ENCODE measurements around the gene WDR75.

The WDR75 gene

GRCh38 chr2:189517847-189518535 is 76.7 kb downstream of the WDR75 start:
- POLR2A ChIA-PET, result no interaction called here

GRCh38 chr2:189519631-189520387 is 78.5 kb downstream of the WDR75 start:
- ChIA-PET POLR2A (no interaction called here), CTCF (no interaction called here)
- TF ChIP-seq ELF4 (IDR thresholded peaks at IDR 0.05) (no peak), L3MBTL2 (conservative IDR thresholded peaks at IDR 0.05) (no peak), FOXA1 (IDR thresholded peaks at IDR 0.05) (no peak), NFRKB (IDR thresholded peaks at IDR 0.05) (no peak), FOXM1 (IDR thresholded peaks at IDR 0.05; ENCODE audit: borderline replicate concordance) (no peak), SUZ12 (IDR thresholded peaks at IDR 0.05) (no peak), TARDBP (IDR thresholded peaks at IDR 0.05) (no peak), ZNF384 (IDR thresholded peaks at IDR 0.05) (no peak), BHLHE40 (IDR thresholded peaks at IDR 0.05; ENCODE audit: borderline replicate concordance) (no peak), SP1 (IDR thresholded peaks at IDR 0.05) (no peak), LEF1 (IDR thresholded peaks at IDR 0.05; ENCODE audit: borderline replicate concordance) (no peak), FOXK2 (IDR thresholded peaks at IDR 0.05) (no peak), CTBP1 (IDR thresholded peaks at IDR 0.05; ENCODE audit: borderline replicate concordance) (no peak), PKNOX1 (IDR thresholded peaks at IDR 0.05) (no peak), HDGF (IDR thresholded peaks at IDR 0.05; ENCODE audit: borderline replicate concordance) (no peak), ARNT (IDR thresholded peaks at IDR 0.05) (no peak)
- DNase-seq (ENCODE audit: extremely low spot score), result no peak

More at GRCh38 chr2:189517847-189518535, 76.7 kb downstream of the WDR75 start:
- TF ChIP-seq BHLHE40 (IDR thresholded peaks at IDR 0.05; ENCODE audit: borderline replicate concordance) (no peak), L3MBTL2 (conservative IDR thresholded peaks at IDR 0.05) (no peak), CTBP1 (IDR thresholded peaks at IDR 0.05; ENCODE audit: borderline replicate concordance) (no peak), TARDBP (IDR thresholded peaks at IDR 0.05) (no peak)
- no peak for DNase-seq (ENCODE audit: extremely low spot score)
- CTCF ChIA-PET, result no interaction called here

GRCh38 chr2:189521699-189522434 is 80.6 kb downstream of the WDR75 start:
- no peak for TF ChIP-seq TARDBP (IDR thresholded peaks at IDR 0.05)
- TF ChIP-seq HDGF (IDR thresholded peaks at IDR 0.05; ENCODE audit: borderline replicate concordance), result no peak
- no peak for TF ChIP-seq SP1 (IDR thresholded peaks at IDR 0.05)
- no peak for TF ChIP-seq ELF4 (IDR thresholded peaks at IDR 0.05)
- TF ChIP-seq CTBP1 (IDR thresholded peaks at IDR 0.05; ENCODE audit: borderline replicate concordance), result no peak
- no peak for TF ChIP-seq PKNOX1 (IDR thresholded peaks at IDR 0.05)
- no peak for TF ChIP-seq NFRKB (IDR thresholded peaks at IDR 0.05)
- TF ChIP-seq L3MBTL2 (conservative IDR thresholded peaks at IDR 0.05), result no peak
- no peak for TF ChIP-seq BHLHE40 (IDR thresholded peaks at IDR 0.05; ENCODE audit: borderline replicate concordance)
- no peak for TF ChIP-seq SUZ12 (IDR thresholded peaks at IDR 0.05)
- no peak for TF ChIP-seq LEF1 (IDR thresholded peaks at IDR 0.05; ENCODE audit: borderline replicate concordance)
- TF ChIP-seq FOXM1 (IDR thresholded peaks at IDR 0.05; ENCODE audit: borderline replicate concordance), result no peak
- no peak for TF ChIP-seq ZNF384 (IDR thresholded peaks at IDR 0.05)
- no peak for DNase-seq (ENCODE audit: extremely low spot score)
- CTCF ChIA-PET, result no interaction called here
- POLR2A ChIA-PET, result no interaction called here

- DNase-seq (ENCODE audit: extremely low spot score), result no peak
- CTCF ChIA-PET, result no interaction called here
- POLR2A ChIA-PET, result no interaction called here
- no peak for TF ChIP-seq ELF4 (IDR thresholded peaks at IDR 0.05)
- TF ChIP-seq TARDBP (IDR thresholded peaks at IDR 0.05), result no peak
- no peak for TF ChIP-seq FOXK2 (IDR thresholded peaks at IDR 0.05)
- no peak for TF ChIP-seq LEF1 (IDR thresholded peaks at IDR 0.05; ENCODE audit: borderline replicate concordance)
- TF ChIP-seq PKNOX1 (IDR thresholded peaks at IDR 0.05), result no peak
- TF ChIP-seq FOXA1 (IDR thresholded peaks at IDR 0.05), result no peak
- no peak for TF ChIP-seq ARNT (IDR thresholded peaks at IDR 0.05)
- TF ChIP-seq FOXM1 (IDR thresholded peaks at IDR 0.05; ENCODE audit: borderline replicate concordance), result no peak
- TF ChIP-seq L3MBTL2 (conservative IDR thresholded peaks at IDR 0.05), result no peak
- no peak for TF ChIP-seq SP1 (IDR thresholded peaks at IDR 0.05)
- no peak for TF ChIP-seq CTBP1 (IDR thresholded peaks at IDR 0.05; ENCODE audit: borderline replicate concordance)
- TF ChIP-seq ZNF384 (IDR thresholded peaks at IDR 0.05), result no peak
- TF ChIP-seq BHLHE40 (IDR thresholded peaks at IDR 0.05; ENCODE audit: borderline replicate concordance), result no peak
Measured at GRCh38 chr2:189522435-189523151, 81.3 kb downstream of the WDR75 start.

GRCh38 chr2:189524746-189525145 is 83.5 kb downstream of the WDR75 start:
- POLR2A ChIA-PET, result no interaction called here
- TF ChIP-seq PKNOX1 (IDR thresholded peaks at IDR 0.05), result no peak
- TF ChIP-seq L3MBTL2 (conservative IDR thresholded peaks at IDR 0.05), result no peak
- no peak for TF ChIP-seq ARNT (IDR thresholded peaks at IDR 0.05)
- TF ChIP-seq SP1 (IDR thresholded peaks at IDR 0.05), result no peak
- TF ChIP-seq HDGF (IDR thresholded peaks at IDR 0.05; ENCODE audit: borderline replicate concordance), result no peak
- TF ChIP-seq FOXM1 (IDR thresholded peaks at IDR 0.05; ENCODE audit: borderline replicate concordance), result no peak
- TF ChIP-seq ZNF384 (IDR thresholded peaks at IDR 0.05), result no peak
- no peak for TF ChIP-seq CTBP1 (IDR thresholded peaks at IDR 0.05; ENCODE audit: borderline replicate concordance)
- no peak for TF ChIP-seq ELF4 (IDR thresholded peaks at IDR 0.05)
- no peak for TF ChIP-seq NFRKB (IDR thresholded peaks at IDR 0.05)
- TF ChIP-seq LEF1 (IDR thresholded peaks at IDR 0.05; ENCODE audit: borderline replicate concordance), result no peak
- no peak for TF ChIP-seq FOXK2 (IDR thresholded peaks at IDR 0.05)
- no peak for TF ChIP-seq FOXA1 (IDR thresholded peaks at IDR 0.05)
- TF ChIP-seq BHLHE40 (IDR thresholded peaks at IDR 0.05; ENCODE audit: borderline replicate concordance), result no peak
- TF ChIP-seq SUZ12 (IDR thresholded peaks at IDR 0.05), result no peak
- TF ChIP-seq TARDBP (IDR thresholded peaks at IDR 0.05), result no peak
- CTCF ChIA-PET, result no interaction called here
- DNase-seq (ENCODE audit: extremely low spot score), result no peak

Data from HEK293T (cell line).